ENCODE measurements around the gene STON1.

DNA sequence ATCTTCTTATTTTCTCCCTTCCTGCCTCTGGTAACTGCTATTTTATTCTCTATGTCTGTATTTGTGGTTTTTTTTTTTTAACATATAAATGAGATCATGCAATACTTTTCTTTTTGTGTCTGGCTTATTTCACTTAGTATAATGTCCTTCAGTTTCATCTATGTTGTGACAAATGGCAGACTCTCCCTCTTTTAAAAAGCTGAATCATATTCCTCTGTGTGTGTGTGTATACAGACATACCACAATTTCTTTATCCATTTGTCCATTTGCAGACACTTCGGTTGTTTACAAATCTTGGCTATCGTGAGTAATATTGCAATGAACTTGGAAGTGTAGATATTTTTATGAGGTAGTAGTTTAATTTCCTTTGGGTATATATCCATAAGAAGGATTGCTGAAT, 94.7 kb downstream of the STON1 start:
- TF ChIP-seq, protein P1, sequence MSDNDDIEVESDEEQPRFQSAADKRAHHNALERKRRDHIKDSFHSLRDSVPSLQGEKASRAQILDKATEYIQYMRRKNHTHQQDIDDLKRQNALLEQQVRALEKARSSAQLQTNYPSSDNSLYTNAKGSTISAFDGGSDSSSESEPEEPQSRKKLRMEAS (IDR thresholded peaks at IDR 0.05), result no peak
- no peak for TF ChIP-seq EP300 (IDR thresholded peaks at IDR 0.05; ENCODE audit: borderline replicate concordance)
- TF ChIP-seq TEAD4 (IDR thresholded peaks at IDR 0.05), result no peak
